PC-9 (cell line): ENCODE data around the gene DZIP1. TPM values are rescaled to one million over a fixed set of nuclear protein-coding genes. Genes with fewer than 3 reads are reported as not detected.

ENCODE experiments used
- BruUV-seq: library from RNA; stranded (reverse); fragments of 400-500 nt; replicated peaks from 2 replicates; lab custom pipeline; 2021; lab: Mats Ljungman, UMichigan
- CTCF ChIA-PET: fragments of 300-600 bp; sonication (Branson Sonifier 250); formaldehyde crosslinking; loops from one replicate; lab custom pipeline; 2022; ENCODE audit warnings: antibody characterized with exemption; lab: Charles Lee
- POLR2A ChIA-PET: fragments of 300-600 bp; sonication (Branson Sonifier 250); formaldehyde crosslinking; loops from one replicate; lab custom pipeline; 2022; ENCODE audit warnings: antibody characterized with exemption; ENCODE audit not compliant: unreplicated experiment; lab: Charles Lee
- DNase-seq, 2 experiments: peaks; one replicate each; pipeline versions ENCODE4 v3.0.0 to v3.0.0-alpha.2; 2015 to 2022; ENCODE audit warnings: mixed read lengths in 1 of 2
- H2AFZ ChIP-seq: fragments of 200-600 bp; sonication (generic); 2 replicates; pipeline ENCODE4 v1.8.1; 2017; ENCODE audit warnings: antibody characterized with exemption
- H3F3A ChIP-seq: fragments of 200-600 bp; sonication (generic); 2 replicates; pipeline ENCODE4 v1.8.1; 2017; ENCODE audit warnings: antibody characterized with exemption, mild to moderate bottlenecking, low read depth; ENCODE audit not compliant: insufficient read depth
- H3K27ac ChIP-seq: fragments of 200-600 bp; sonication (generic); 2 replicates; pipeline ENCODE4 v1.6.1; 2016; ENCODE audit warnings: mixed run types
- H3K27me3 ChIP-seq: fragments of 200-600 bp; sonication (generic); 2 replicates; pipeline ENCODE4 v1.6.1; 2016; ENCODE audit warnings: low read depth, mixed run types; ENCODE audit not compliant: insufficient read depth
- H3K36me3 ChIP-seq: fragments of 200-600 bp; sonication (generic); 2 replicates; pipeline ENCODE4 v1.6.1; 2016; ENCODE audit warnings: low read depth, mixed run types
- H3K4me1 ChIP-seq: fragments of 200-600 bp; sonication (generic); replicated peaks from 2 replicates; pipeline ENCODE4 v1.6.1; 2016; ENCODE audit warnings: mixed run types; ENCODE audit not compliant: insufficient read depth
- H3K4me2 ChIP-seq: fragments of 200-600 bp; sonication (generic); 2 replicates; pipeline ENCODE4 v1.6.1; 2017; ENCODE audit warnings: mixed run types
- H3K4me3 ChIP-seq: fragments of 200-600 bp; sonication (generic); 2 replicates; pipeline ENCODE4 v1.6.1; 2016; ENCODE audit warnings: mixed run types
- H3K79me2 ChIP-seq: fragments of 200-600 bp; sonication (generic); 2 replicates; pipeline ENCODE4 v1.6.1; 2017; ENCODE audit warnings: low read depth, mixed run types
- H3K9me2 ChIP-seq: fragments of 200-600 bp; sonication (generic); 2 replicates; pipeline ENCODE4 v1.8.1; 2017; ENCODE audit warnings: mild to moderate bottlenecking; ENCODE audit not compliant: insufficient read depth
- H3K9me3 ChIP-seq: fragments of 200-600 bp; sonication (generic); 2 replicates; pipeline ENCODE4 v1.8.1; 2016; ENCODE audit warnings: low read depth; ENCODE audit not compliant: insufficient read depth
- H4K20me1 ChIP-seq: fragments of 200-600 bp; sonication (generic); 2 replicates; pipeline ENCODE4 v1.8.1; 2017; ENCODE audit not compliant: insufficient read depth
- CTCF ChIP-seq: fragments of 200-600 bp; sonication (generic); conservative IDR thresholded peaks from 2 replicates; pipeline ENCODE4 v1.6.1; 2017; ENCODE audit warnings: mixed run types, antibody characterized with exemption, mild to moderate bottlenecking, moderate library complexity
- EZH2 ChIP-seq: fragments of 200-600 bp; sonication (generic); IDR thresholded peaks from 2 replicates; pipeline ENCODE4 v1.8.0; 2017; ENCODE audit warnings: antibody characterized with exemption, low read depth
- intact Hi-C: fragments of 100-400 bp; cut with micrococcal nuclease; formaldehyde crosslinking; loops from one replicate; pipeline ENCODE4 v1.10.0; 2022; ENCODE audit not compliant: unreplicated experiment
- total RNA-seq: library from RNA; stranded (reverse); gene quantifications from 2 replicates; pipeline ENCODE4 v1.2.3, GENCODE V29; 2021

Gene DZIP1
- total RNA-seq, 1 experiment from 2014 or later = not detected

GRCh38 chr13:95544293-95544692 is 100.2 kb downstream of the DZIP1 start:
- Histone ChIP-seq H3K36me3 (no peaks in the 10 kb centered on the region), H4K20me1 (no peaks in the 10 kb centered on the region), H3K4me2 (no peak overlapping the region), H3K9me3 (no peaks in the 10 kb centered on the region; the same call in 1 of the 2 replicates), H3K79me2 (no peaks in the 10 kb centered on the region), H3K9me2 (no peaks in the 10 kb centered on the region), H2AFZ (no peak overlapping the region), H3K27me3 (no peaks in the 10 kb centered on the region), H3K4me3 (no peak overlapping the region), H3F3A (no peaks in the 10 kb centered on the region), H3K27ac (no peak overlapping the region), H3K4me1 (no peaks in the 10 kb centered on the region; the same call in 1 of the 2 replicates)
- TF ChIP-seq CTCF (no peak), EZH2 (no peak)
- CTCF ChIA-PET = no interaction called here
- intact Hi-C loops = no loop called here
- no peak for DNase-seq
- POLR2A ChIA-PET = no interaction called here
- BruUV-seq = no TSS peak

GRCh38 chr13:95541911-95542474 is 102.5 kb downstream of the DZIP1 start:
- BruUV-seq = no TSS peak
- CTCF ChIA-PET = no interaction called here
- TF ChIP-seq EZH2 = no peak

GRCh38 chr13:95541308-95541707 is 103.2 kb downstream of the DZIP1 start:
- Histone ChIP-seq H4K20me1 (no peaks in the 10 kb centered on the region), H3K36me3 (no peaks in the 10 kb centered on the region), H3K79me2 (no peaks in the 10 kb centered on the region), H3F3A (no peaks in the 10 kb centered on the region), H3K27me3 (no peaks in the 10 kb centered on the region), H3K27ac (no peak overlapping the region), H3K9me3 (no peaks in the 10 kb centered on the region), H3K4me3 (no peak overlapping the region), H3K4me1 (peaks cover 9% of the 10 kb centered on the region), H3K4me2 (no peak overlapping the region), H3K9me2 (no peaks in the 10 kb centered on the region), H2AFZ (no peak overlapping the region)
- ChIA-PET POLR2A (no interaction called here), CTCF (no interaction called here)
- BruUV-seq = no TSS peak
- no peak for DNase-seq
- intact Hi-C loops = no loop called here
- no peak for TF ChIP-seq CTCF
- TF ChIP-seq EZH2 = no peak

More at GRCh38 chr13:95541911-95542474, 102.5 kb downstream of the DZIP1 start:
- no peak overlapping the region for H3K4me3 ChIP-seq
- H3K27me3 ChIP-seq = no peaks in the 10 kb centered on the region
- no peaks in the 10 kb centered on the region for H4K20me1 ChIP-seq
- H3F3A ChIP-seq = no peaks in the 10 kb centered on the region
- H3K9me2 ChIP-seq = no peaks in the 10 kb centered on the region
- POLR2A ChIA-PET = no interaction called here
- 0 out of 2 replicates have a peak, but pooled peaks cover 2% of the 10 kb centered on the region for H3K4me1 ChIP-seq
- no peak overlapping the region for H2AFZ ChIP-seq
- H3K27ac ChIP-seq = no peak overlapping the region
- no peaks in the 10 kb centered on the region for H3K36me3 ChIP-seq
- H3K79me2 ChIP-seq = no peaks in the 10 kb centered on the region
- DNase-seq = no peak
- intact Hi-C loops = no loop called here
- no peak overlapping the region for H3K4me2 ChIP-seq
- H3K9me3 ChIP-seq = no peaks in the 10 kb centered on the region

- Histone ChIP-seq H3K27ac (no peak overlapping the region), H3K79me2 (no peaks in the 10 kb centered on the region), H3K9me2 (no peaks in the 10 kb centered on the region), H3K4me1 (peaks cover 13% of the 10 kb centered on the region), H3K4me3 (no peak overlapping the region), H3F3A (no peaks in the 10 kb centered on the region), H2AFZ (no peak overlapping the region), H3K36me3 (no peaks in the 10 kb centered on the region), H3K9me3 (no peaks in the 10 kb centered on the region), H4K20me1 (no peaks in the 10 kb centered on the region), H3K27me3 (no peaks in the 10 kb centered on the region), H3K4me2 (no peak overlapping the region)
- BruUV-seq = no TSS peak
- POLR2A ChIA-PET = no interaction called here
- intact Hi-C loops = no loop called here
- no peak for TF ChIP-seq EZH2
- TF ChIP-seq CTCF = no peak
- CTCF ChIA-PET = no interaction called here
- DNase-seq = no peak
Measured at GRCh38 chr13:95540888-95541287, 103.6 kb downstream of the DZIP1 start.
